ENCODE measurements around the gene VPREB3. TPM values are rescaled to one million over a fixed set of nuclear protein-coding genes. Genes with fewer than 3 reads are reported as not detected.

The VPREB3 gene
- total and polyA plus RNA-seq, 10 of the 15 experiments (the other 5 are each of a cell fraction or from before 2014, with no cell fraction given), result 0.75 to 79.5 (median 23.8) TPM

DNA sequence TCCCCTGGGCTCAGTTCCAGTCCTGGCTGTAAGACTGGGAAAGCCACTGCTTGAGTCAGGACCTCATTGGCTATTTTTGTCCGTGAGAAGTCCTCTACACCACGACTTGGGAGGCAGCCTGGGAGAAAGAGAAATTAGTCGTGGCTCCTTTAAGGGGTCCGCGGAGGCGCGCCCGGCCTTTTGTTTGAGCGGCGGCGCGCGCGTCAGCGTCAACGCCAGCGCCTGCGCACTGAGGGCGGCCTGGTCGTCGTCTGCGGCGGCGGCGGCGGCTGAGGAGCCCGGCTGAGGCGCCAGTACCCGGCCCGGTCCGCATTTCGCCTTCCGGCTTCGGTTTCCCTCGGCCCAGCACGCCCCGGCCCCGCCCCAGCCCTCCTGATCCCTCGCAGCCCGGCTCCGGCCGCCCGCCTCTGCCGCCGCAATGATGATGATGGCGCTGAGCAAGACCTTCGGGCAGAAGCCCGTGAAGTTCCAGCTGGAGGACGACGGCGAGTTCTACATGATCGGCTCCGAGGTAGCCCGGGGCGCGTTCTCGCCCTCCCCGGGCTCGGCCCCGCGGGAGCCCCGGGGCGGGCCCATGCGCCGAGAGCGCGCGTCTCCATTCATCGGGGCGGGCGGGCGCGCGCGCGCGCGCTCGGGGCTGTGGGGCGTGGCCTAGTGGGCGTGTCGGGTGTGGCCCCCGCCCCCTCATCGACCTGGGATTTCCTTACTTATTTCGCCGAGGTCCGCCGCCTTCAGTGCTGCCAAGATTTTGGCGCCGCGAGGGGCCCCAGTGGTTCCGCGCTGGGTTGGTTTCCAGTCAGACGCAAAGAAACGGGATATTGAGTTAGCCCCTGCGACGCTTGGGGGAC is 32.8 kb upstream of the VPREB3 start, which contains the start of gene SMARCB1 (continued):
- TF ChIP-seq RB1 (IDR thresholded peaks at IDR 0.05; ENCODE audit: borderline replicate concordance), result peak; percentile 42; the same call in 1 of the 2 replicates
- TF ChIP-seq SMARCA5 (IDR thresholded peaks at IDR 0.05), result peak; percentile 98
- peak; percentile 70 for TF ChIP-seq BACH1 (IDR thresholded peaks at IDR 0.05; ENCODE audit: borderline replicate concordance)
- TF ChIP-seq, protein P1, sequence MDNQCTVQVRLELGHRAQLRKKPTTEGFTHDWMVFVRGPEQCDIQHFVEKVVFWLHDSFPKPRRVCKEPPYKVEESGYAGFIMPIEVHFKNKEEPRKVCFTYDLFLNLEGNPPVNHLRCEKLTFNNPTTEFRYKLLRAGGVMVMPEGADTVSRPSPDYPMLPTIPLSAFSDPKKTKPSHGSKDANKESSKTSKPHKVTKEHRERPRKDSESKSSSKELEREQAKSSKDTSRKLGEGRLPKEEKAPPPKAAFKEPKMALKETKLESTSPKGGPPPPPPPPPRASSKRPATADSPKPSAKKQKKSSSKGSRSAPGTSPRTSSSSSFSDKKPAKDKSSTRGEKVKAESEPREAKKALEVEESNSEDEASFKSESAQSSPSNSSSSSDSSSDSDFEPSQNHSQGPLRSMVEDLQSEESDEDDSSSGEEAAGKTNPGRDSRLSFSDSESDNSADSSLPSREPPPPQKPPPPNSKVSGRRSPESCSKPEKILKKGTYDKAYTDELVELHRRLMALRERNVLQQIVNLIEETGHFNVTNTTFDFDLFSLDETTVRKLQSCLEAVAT (IDR thresholded peaks at IDR 0.05), result 0 out of 2 replicates have a peak, but pooled peaks have one; percentile 65
- TF ChIP-seq, protein P2, sequence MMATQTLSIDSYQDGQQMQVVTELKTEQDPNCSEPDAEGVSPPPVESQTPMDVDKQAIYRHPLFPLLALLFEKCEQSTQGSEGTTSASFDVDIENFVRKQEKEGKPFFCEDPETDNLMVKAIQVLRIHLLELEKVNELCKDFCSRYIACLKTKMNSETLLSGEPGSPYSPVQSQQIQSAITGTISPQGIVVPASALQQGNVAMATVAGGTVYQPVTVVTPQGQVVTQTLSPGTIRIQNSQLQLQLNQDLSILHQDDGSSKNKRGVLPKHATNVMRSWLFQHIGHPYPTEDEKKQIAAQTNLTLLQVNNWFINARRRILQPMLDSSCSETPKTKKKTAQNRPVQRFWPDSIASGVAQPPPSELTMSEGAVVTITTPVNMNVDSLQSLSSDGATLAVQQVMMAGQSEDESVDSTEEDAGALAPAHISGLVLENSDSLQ (IDR thresholded peaks at IDR 0.05), result peak; percentile 29; the same call in 1 of the 2 replicates
- TF ChIP-seq HCFC1 (IDR thresholded peaks at IDR 0.05; ENCODE audit: low read length), result peak; percentile 38; the same call in 1 of the 2 replicates
- peak; percentile 98 for TF ChIP-seq ATF7 (IDR thresholded peaks at IDR 0.05; ENCODE audit: low read depth)

GRCh38 chr22:23786261-23786710 is 32.1 kb upstream of the VPREB3 start:
- WGBS (ENCODE audit: insufficient coverage, insufficient replicate concordance, low lambda C conversion rate, missing lambda C conversion rate), result 56% methylated on average over 9 of the region's 9 CpGs
- Histone ChIP-seq H3K27me3 (replicated peaks in 1 of 2; ENCODE audit: control insufficient read depth in 2 of 2, insufficient read depth in 2 of 2, low read length in 1 of 2) (no peaks in the 10 kb centered on the region), H3K36me3 (ENCODE audit: control insufficient read depth in 2 of 2, insufficient read depth in 2 of 2, low read length in 1 of 2) (peaks cover 0 to 1% of the 10 kb centered on the region in 2 experiments; a peak in 1 of 4 replicates), H3K4me2 (ENCODE audit: control insufficient read depth, insufficient read depth) (peak overlapping the region; percentile 98), H3K27ac (ENCODE audit: control insufficient read depth, insufficient read depth) (peak overlapping the region; percentile 98), H3K9ac (ENCODE audit: control insufficient read depth, insufficient read depth, low read length) (peak overlapping the region; percentile 99), H3K4me3 (peak overlapping the region; percentile 73; the same call in 1 of the 2 replicates), H3K4me1 (ENCODE audit: control insufficient read depth, insufficient read depth, low read length) (peaks cover 8% of the 10 kb centered on the region), H3K9me3 (replicated peaks; ENCODE audit: control insufficient read depth, insufficient read depth, low read length) (no peaks in the 10 kb centered on the region), H2AFZ (ENCODE audit: control insufficient read depth, low read depth, low read length) (peak overlapping the region; percentile 97), H3K79me2 (ENCODE audit: control insufficient read depth, insufficient read depth, low read length) (peaks cover 39% of the 10 kb centered on the region), H4K20me1 (ENCODE audit: control insufficient read depth, insufficient read depth) (0 out of 2 replicates have a peak, but pooled peaks cover 4% of the 10 kb centered on the region)
- FAIRE-seq (no peak), ATAC-seq (no peak), DNase-seq (ENCODE audit: low read depth, low spot score) (no peak)
- ChIA-PET CTCF (interaction anchor here (0.7 to 0.8 kb wide), 3 partner anchors 59 to 63 kb away, joined by 3 to 5 read pairs (median 3); no protein-coding TSS in a partner anchor), SMC1A (ENCODE audit: uncharacterized antibody, unreplicated experiment) (interaction anchor here (1.0 to 1.9 kb wide), 3 partner anchors 16 to 60 kb away, joined by 3 to 5 read pairs (median 5); no protein-coding TSS in a partner anchor), RAD21 (ENCODE audit: unreplicated experiment) (interaction anchor here (1.0 to 1.1 kb wide), 2 partner anchors 14 to 15 kb away, joined by 3 to 4 read pairs; partner anchors contain the start of gene MMP11), POLR2A (interaction anchor here (0.6 to 2.5 kb wide), 3 partner anchors 19 to 71 kb away, joined by 3 to 8 read pairs (median 7); partner anchors contain the start of genes CHCHD10 and SLC2A11)
- no peak for TF ChIP-seq ESRRA (IDR thresholded peaks at IDR 0.05; ENCODE audit: low read length)
- TF ChIP-seq ZNF207 (IDR thresholded peaks at IDR 0.05; ENCODE audit: borderline replicate concordance), result no peak
- TF ChIP-seq, protein P1 (IDR thresholded peaks at IDR 0.05), result peak; percentile 81
- TF ChIP-seq ZBTB40 (IDR thresholded peaks at IDR 0.05; ENCODE audit: borderline replicate concordance), result peak; percentile 33; the same call in 1 of the 2 replicates
- TF ChIP-seq HDGF (IDR thresholded peaks at IDR 0.05), result 0 out of 2 replicates have a peak, but pooled peaks have one; percentile 22
- intact Hi-C loops (cut with micrococcal nuclease; ENCODE audit: unreplicated experiment), result loop anchor here (2.0 kb wide), 1 partner anchor 19 kb away; no protein-coding TSS in a partner anchor
- in situ Hi-C loops (cut with MboI), result no loop called here
- BruUV-seq (replicated peaks), result TSS peak; percentile 95

Data from GM12878 (cell line).